ENCODE data around the gene AMIGO1. TPM values are rescaled to one million over a fixed set of nuclear protein-coding genes. Genes with fewer than 3 reads are reported as not detected.
A peak's percentile ranks its signal among the peaks of the same experiment; 100 is the strongest.

Gene AMIGO1
- total and polyA plus RNA-seq, 11 donors, result 4.6 to 19.1 (median 13.4) TPM

DNA sequence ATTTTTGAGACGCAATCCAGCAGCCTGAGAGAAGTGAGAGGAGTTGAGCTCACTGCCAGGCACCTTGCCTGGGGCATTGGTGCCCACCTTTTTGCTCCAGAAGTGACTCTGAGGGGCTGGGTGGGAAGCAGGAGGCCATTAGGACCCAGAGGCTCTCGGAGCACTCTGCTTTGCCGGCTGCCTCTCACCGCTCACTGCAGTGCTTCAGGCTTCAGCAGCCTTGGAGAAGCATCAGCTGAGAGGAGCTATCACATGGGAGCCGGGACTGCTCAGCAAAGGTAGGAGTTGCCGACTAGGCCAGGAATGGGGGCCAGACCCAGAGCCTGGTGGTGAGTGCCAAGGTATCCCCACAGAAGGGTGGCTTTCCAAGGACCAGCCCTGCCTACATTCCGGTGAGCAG lies 30.1 kb upstream of the AMIGO1 start, which contains the start of gene GPR61:
Gene GPR61, plus strand, starts transcription at position 197 of the 400 bp plus-strand sequence. CDS start 3,151 bp downstream, outside the sequence.
- TF ChIP-seq POLR2A (IDR thresholded peaks at IDR 0.05), result no peak
- TF ChIP-seq, protein P1, sequence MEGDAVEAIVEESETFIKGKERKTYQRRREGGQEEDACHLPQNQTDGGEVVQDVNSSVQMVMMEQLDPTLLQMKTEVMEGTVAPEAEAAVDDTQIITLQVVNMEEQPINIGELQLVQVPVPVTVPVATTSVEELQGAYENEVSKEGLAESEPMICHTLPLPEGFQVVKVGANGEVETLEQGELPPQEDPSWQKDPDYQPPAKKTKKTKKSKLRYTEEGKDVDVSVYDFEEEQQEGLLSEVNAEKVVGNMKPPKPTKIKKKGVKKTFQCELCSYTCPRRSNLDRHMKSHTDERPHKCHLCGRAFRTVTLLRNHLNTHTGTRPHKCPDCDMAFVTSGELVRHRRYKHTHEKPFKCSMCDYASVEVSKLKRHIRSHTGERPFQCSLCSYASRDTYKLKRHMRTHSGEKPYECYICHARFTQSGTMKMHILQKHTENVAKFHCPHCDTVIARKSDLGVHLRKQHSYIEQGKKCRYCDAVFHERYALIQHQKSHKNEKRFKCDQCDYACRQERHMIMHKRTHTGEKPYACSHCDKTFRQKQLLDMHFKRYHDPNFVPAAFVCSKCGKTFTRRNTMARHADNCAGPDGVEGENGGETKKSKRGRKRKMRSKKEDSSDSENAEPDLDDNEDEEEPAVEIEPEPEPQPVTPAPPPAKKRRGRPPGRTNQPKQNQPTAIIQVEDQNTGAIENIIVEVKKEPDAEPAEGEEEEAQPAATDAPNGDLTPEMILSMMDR (IDR thresholded peaks at IDR 0.05), result no peak
- no peaks in the 10 kb centered on the region for H3K36me3 ChIP-seq
- H3K27ac ChIP-seq, result no peak within 1 kb of the TSS
- ATAC-seq (no peak), DNase-seq (no peak)
- H3K4me3 ChIP-seq, result no peak within 1 kb of the TSS
- intact Hi-C loops (cut with DNase I), result loop anchor here in 6 of 10 donors (10.0 kb wide), 3 partner anchors 265 to 445 kb away; partner anchors contain the start of gene AHCYL1 (in 4 of the 6)
- H3K9me3 ChIP-seq, result no peaks in the 10 kb centered on the region
- H3K4me1 ChIP-seq, result peaks cover 0 to 28% (median 6%) of the 10 kb centered on the region in 12 donors
- WGBS, 4 donors, result 40 to 52% (median 43%) methylated on average over 4 to 7 of the region's 7 CpGs
- no peaks in the 10 kb centered on the region for H3K27me3 ChIP-seq

DNA sequence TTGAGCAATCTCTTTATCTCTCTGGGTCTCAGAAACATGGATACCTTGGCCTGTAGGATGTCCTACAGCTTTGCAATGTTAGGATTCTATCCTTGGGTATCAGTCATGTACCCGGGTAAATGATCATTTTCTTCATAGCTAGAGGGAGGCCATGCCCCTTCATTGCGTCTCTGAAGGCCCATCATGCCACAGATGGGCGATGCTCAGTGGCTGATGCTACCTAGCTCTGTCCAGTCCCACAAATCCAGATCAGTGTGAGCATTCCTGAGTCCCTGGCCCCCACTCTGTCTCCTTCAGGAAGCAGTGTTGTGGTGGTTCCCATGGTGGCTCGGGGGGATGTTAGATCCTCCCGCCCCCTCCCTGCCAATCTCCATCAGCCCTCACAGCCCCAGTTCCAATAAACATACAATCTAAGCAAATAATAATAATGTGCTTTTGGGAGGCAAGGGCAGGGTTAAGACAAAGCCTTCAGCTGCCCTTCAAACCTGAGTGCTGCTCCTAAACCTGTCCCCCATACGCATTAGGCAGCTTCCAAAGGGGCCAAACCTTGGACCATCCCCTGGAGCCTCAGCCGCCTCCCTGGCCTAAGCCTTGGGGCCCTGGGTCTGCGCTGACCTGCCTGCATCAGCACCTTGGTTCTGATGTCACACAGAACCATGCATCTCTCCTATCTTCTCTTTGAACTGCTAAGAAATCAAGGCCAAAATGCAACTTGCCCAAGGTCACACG lies 29.5 kb upstream of the AMIGO1 start:
- peaks cover 0 to 29% (median 6%) of the 10 kb centered on the region in 12 donors for H3K4me1 ChIP-seq
- intact Hi-C loops (cut with DNase I), result loop anchor here in 2 of 10 donors (10.0 kb wide), 2 partner anchors 264 to 274 kb away; no protein-coding TSS in a partner anchor
- no peak overlapping the region for H3K27ac ChIP-seq
- no peaks in the 10 kb centered on the region for H3K36me3 ChIP-seq
- TF ChIP-seq, protein P1 (IDR thresholded peaks at IDR 0.05), result no peak
- no peak for TF ChIP-seq POLR2A (IDR thresholded peaks at IDR 0.05)
- no peak for ATAC-seq
- H3K27me3 ChIP-seq, result no peaks in the 10 kb centered on the region
- no peaks in the 10 kb centered on the region for H3K9me3 ChIP-seq
- WGBS, 4 donors, result 87 to 94% (median 91%) methylated on average over 9 of the region's 9 CpGs
- DNase-seq, result no peak
- H3K4me3 ChIP-seq, result no peak overlapping the region

DNA sequence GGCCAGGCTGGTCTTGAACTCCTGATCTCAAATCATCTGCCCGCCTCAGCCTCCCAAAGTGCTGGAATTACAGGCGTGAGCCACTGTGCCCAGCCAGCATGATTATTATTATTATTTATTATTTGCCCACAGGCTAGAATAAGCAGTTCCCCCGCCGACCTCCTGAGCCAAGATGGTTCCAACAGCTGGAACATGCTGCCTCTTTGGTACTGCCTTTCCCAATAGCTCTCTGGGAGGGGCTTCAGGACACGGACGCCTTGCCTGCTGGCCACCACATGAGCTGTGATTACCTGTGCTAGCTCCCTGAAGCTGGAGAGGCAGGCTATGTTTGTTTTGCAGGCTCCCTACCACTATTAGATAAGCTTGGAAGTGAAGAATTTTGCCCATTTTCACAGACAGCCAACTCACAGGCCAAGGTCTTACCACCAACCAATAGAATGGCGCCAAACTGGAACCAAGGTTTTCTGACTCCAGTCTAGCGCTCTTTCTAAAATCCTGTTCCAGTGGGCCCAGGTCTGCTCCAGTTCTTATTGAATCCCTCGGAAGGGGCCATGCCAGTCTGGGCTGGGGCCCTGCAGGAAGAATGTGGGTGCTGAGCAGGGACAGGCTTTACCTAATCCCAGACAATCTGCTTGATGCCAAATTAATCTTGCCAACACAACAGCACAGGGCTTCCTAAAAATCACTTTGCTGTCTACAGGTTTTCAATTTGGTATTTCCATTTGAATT lies 28.1 kb upstream of the AMIGO1 start:
- H3K4me3 ChIP-seq, result no peak overlapping the region
- WGBS, 4 donors, result 87 to 93% (median 91%) methylated on average over 8 to 9 of the region's 9 CpGs
- DNase-seq (no peak), ATAC-seq (no peak)
- H3K27ac ChIP-seq, result peak overlapping the region in 2 of 12 donors; percentile 74 to 90
- intact Hi-C loops (cut with DNase I), result loop anchor here in 2 of 10 donors (10.0 kb wide), 2 partner anchors 263 to 273 kb away; no protein-coding TSS in a partner anchor
- no peaks in the 10 kb centered on the region for H3K36me3 ChIP-seq
- H3K27me3 ChIP-seq, result no peaks in the 10 kb centered on the region
- H3K4me1 ChIP-seq, result peaks cover 0 to 35% (median 9%) of the 10 kb centered on the region in 12 donors
- no peaks in the 10 kb centered on the region for H3K9me3 ChIP-seq
- TF ChIP-seq, protein P1 (IDR thresholded peaks at IDR 0.05), result no peak
- TF ChIP-seq POLR2A (IDR thresholded peaks at IDR 0.05), result no peak

Data from heart left ventricle (tissue), 16 donors.